ENCODE data around the gene ZBTB25.

Gene ZBTB25

GRCh38 chr14:64407329-64407728 lies 96.3 kb downstream of the ZBTB25 start:
- TF ChIP-seq POLR2AphosphoS5 (IDR thresholded peaks at IDR 0.05; ENCODE audit: low read depth, low read length) (no peak), TAF1 (IDR thresholded peaks at IDR 0.05; ENCODE audit: borderline replicate concordance, low read depth, low read length) (no peak), POLR2A (IDR thresholded peaks at IDR 0.05; ENCODE audit: low read depth, low read length) (no peak)
- FAIRE-seq (no peak), DNase-seq (ENCODE audit: insufficient read length) (no peak)

DNA sequence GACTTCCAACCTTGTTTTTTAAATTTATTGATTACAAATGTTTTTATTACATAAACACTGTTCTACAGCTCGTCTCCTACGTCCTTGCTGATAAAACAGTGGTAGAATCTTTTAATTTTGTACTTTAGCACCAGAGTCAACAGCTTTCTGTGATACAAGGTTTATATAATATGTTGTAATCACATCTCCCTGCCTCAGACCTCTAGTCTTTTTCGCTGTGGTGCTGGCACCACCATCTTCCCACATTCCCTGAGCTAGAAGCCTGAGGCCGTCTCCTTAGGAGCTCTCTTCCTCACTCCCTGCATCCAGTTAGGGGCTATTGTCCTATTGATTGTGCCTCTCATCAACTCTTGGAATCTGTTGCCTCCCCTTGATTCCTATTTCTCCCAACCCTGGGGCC lies 98.3 kb downstream of the ZBTB25 start:
- no peak for FAIRE-seq
- TF ChIP-seq TAF1 (IDR thresholded peaks at IDR 0.05; ENCODE audit: borderline replicate concordance, low read depth, low read length) (no peak), POLR2A (IDR thresholded peaks at IDR 0.05; ENCODE audit: low read depth, low read length) (no peak), POLR2AphosphoS5 (IDR thresholded peaks at IDR 0.05; ENCODE audit: low read depth, low read length) (no peak)
- DNase-seq (ENCODE audit: insufficient read length) = no peak

DNA sequence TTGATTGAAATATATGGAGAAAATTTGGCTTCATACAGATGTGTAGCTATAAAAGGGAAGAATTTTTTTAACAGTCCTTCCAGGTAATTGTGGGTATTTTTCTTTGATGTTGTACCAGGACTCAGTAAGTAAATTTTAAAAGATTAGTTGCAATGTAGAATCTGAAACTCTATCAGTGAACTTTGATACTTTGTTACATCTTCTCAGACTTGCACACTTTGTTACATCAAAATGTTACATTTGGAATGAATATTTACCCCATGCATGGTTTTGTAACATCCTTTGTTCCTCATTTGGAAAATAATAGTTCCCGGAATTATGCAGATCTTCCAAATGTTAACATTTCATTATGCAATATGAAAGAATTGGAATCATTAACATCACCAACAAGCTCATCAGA lies 101.7 kb downstream of the ZBTB25 start:
- FAIRE-seq = no peak
- no peak for TF ChIP-seq POLR2AphosphoS5 (IDR thresholded peaks at IDR 0.05; ENCODE audit: low read depth, low read length)
- TF ChIP-seq POLR2A (IDR thresholded peaks at IDR 0.05; ENCODE audit: low read depth, low read length) = no peak
- no peak for TF ChIP-seq TAF1 (IDR thresholded peaks at IDR 0.05; ENCODE audit: borderline replicate concordance, low read depth, low read length)

DNA sequence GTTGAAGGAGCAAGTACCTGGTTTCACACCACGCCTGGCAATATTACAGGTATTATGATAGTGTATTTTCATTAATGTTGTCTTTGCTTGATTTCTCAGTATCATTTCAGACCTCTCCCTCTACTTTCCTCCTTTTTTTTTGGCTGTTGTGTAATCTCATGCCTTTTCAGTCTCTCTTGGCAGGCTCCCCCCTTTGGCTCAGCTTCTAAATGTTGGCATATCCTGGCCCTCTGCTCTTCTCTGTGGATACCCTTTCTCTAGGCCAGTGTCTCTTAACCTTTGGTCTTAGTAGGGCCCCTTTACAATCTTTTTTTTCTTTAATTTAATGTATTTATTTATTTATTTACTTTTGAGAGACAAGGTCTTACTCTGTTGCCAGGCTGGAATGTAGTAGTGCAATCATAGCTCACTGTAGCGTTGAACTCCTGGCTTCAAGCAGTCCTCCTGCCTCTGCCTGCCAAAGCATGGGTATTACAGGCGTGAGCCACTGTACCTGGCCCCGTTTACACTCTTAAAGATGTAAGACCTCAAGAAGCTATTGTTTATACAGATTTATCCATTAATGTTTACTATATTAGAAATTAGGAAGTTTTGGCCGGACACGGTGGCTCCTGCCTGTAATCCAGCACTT lies 102.7 kb downstream of the ZBTB25 start:
- no peak for TF ChIP-seq POLR2A (IDR thresholded peaks at IDR 0.05; ENCODE audit: low read depth, low read length)
- no peak for TF ChIP-seq TAF1 (IDR thresholded peaks at IDR 0.05; ENCODE audit: borderline replicate concordance, low read depth, low read length)
- TF ChIP-seq POLR2AphosphoS5 (IDR thresholded peaks at IDR 0.05; ENCODE audit: low read depth, low read length) = no peak
- DNase-seq (ENCODE audit: insufficient read length) (no peak), FAIRE-seq (no peak)

More for the DNA sequence above, 101.7 kb downstream of the ZBTB25 start:
- DNase-seq (ENCODE audit: insufficient read length) = no peak
